GM10266 (cell line): ENCODE data around the gene NAAA.

Source experiments
- DNase-seq: peaks from one replicate; pipeline ENCODE4 v3.0.0; 2012; ENCODE audit errors: extremely low spot score
- TF ChIP-seq, protein P1 (sequence below): IDR thresholded peaks from 2 replicates; pipeline ENCODE4 v1.5.1; 2012; ENCODE audit warnings: mild to moderate bottlenecking, low read depth; ENCODE audit not compliant: control insufficient read depth, insufficient read depth; ENCODE audit errors: missing control alignments

The NAAA gene

DNA sequence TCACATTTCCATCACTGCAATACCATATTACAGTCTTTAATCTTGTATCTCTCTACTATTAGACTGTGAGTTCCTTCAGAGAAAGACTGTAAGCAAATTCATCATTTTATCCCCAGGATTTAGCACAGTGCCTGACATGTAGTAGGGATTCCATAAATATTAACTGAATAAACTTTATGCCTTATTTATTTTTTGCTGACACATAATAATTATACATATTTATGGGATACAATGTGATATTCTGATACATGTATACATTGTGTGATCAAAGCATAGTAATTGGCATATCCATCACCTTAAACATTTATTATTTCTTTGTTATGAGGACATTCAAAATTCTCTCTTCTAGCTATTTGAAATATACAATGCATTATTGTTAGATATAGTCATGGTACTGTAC lies 42.3 kb downstream of the NAAA start:
- TF ChIP-seq, protein P1, sequence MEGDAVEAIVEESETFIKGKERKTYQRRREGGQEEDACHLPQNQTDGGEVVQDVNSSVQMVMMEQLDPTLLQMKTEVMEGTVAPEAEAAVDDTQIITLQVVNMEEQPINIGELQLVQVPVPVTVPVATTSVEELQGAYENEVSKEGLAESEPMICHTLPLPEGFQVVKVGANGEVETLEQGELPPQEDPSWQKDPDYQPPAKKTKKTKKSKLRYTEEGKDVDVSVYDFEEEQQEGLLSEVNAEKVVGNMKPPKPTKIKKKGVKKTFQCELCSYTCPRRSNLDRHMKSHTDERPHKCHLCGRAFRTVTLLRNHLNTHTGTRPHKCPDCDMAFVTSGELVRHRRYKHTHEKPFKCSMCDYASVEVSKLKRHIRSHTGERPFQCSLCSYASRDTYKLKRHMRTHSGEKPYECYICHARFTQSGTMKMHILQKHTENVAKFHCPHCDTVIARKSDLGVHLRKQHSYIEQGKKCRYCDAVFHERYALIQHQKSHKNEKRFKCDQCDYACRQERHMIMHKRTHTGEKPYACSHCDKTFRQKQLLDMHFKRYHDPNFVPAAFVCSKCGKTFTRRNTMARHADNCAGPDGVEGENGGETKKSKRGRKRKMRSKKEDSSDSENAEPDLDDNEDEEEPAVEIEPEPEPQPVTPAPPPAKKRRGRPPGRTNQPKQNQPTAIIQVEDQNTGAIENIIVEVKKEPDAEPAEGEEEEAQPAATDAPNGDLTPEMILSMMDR, result no peak
- no peak for DNase-seq

DNA sequence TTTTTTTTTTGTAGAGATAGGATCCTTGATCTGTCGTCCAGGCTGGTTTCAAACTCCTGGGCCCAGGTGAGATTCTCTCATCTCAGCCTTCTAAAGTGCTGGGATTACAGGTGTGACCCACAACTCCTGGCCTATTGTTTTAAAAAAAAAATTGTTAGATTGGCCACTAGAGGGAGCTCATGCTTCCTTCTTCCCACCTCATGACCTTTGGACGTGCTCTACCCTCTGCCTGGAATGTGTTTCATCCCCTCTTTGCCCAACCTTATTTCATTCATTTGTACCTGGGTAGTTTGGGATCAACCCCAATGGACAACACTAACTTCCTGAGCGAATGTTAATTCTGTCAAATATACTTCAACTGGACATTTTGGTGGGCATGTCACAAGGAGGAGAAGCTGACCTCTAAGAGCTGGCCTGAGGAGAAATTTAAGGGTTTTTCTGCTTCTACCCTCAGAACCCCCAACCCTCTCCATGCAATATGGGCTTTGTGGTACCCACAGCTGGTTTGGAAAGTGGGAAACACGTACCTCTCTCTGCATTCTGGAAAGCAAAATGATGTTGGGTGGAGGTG lies 45.0 kb downstream of the NAAA start:
- TF ChIP-seq, protein P1, result peak; percentile 63
- DNase-seq, result peak; percentile 56

DNA sequence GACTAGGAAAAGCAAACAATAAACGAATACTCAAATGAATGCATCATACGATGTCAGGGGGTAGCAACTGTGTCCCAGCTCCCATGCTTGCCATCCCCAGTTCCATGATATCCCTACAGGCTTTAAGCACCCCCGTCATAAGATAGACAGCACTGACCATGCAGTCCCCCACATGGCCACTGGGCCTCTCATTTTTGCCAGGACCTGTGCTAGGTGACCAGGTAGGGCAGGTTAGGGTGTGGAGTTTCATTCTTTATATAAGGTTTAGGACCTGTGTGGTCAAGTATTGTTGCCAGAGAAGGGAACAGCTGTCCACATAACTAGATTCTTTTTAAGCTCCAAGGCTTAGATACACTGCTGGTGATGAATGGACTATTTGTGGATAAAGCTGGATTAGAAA lies 48.3 kb downstream of the NAAA start:
- TF ChIP-seq, protein P1, result no peak

DNA sequence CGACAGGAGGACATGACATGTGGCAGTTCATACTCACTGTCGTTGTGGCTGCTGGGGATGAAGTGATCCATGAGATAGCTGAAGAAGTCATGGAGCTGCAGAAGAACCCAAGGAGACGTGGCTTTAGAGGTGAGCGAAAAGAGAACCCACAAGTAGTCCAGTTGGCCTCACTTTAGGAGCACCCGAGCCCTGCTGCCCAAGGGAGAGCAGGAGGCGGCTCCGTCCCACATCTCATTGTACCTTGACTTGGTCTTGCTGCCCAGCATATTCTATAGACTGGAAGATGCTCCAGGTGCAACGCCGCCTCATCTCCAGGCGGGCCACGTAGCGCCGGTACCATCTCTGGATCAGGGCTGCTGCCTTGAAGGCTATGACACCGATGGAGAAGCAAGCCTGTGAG lies 49.2 kb downstream of the NAAA start:
- TF ChIP-seq, protein P1, result no peak
- no peak for DNase-seq

More for the DNA sequence above, 48.3 kb downstream of the NAAA start:
- DNase-seq, result no peak

DNA sequence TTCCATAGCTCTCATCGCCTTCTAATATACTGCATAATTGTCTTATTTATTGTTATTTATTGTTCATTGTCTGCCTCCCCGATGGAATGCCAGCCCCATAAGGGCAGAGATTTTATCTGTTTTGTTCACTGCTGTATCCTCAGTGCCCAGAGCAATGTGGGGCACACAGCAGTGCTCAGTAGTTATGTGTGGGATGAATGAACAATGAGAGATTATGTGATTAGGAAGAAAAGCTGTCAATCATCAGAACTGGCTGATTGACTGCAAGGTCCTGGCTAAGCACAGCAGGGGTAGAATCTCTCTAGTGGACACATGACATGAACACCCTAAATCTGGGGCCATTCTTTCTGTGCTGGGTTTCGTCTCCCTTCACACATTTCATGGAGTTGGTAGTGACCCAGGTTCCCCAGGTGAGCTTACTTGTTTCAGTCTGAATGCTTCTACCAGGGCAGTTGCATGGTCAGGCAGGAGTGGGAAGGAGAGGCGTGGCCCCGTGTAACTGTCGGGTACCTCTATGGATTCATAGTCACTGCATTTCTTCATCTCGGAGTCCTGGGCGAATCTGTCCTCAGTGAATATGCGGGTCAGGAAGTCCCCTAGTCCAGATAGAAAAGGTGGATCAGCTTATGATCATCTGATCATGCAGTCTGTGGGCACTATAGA lies 51.1 kb downstream of the NAAA start:
- no peak for DNase-seq

DNA sequence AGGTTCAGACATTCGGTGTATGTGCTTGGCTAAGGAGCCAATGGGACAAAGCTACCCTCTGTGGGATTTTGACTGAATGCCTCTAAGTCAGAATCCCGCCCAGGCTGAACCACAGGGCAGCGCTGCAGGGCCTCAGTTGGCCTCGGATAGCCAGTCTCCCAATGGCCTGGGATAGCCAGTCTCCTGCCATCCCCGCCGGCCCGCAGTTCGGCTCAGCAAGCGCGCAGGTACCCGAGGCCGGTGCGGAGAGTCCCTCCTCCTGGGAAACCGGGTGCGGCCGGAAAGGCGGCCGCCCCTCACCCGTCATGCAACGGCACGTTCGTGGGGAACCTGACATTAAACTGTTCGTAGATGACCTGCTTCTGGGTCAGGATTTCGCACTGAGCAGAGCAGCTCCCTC lies 54.7 kb downstream of the NAAA start:
- TF ChIP-seq, protein P1, result no peak
- no peak for DNase-seq

More for the DNA sequence above, 51.1 kb downstream of the NAAA start:
- TF ChIP-seq, protein P1, result no peak

DNA sequence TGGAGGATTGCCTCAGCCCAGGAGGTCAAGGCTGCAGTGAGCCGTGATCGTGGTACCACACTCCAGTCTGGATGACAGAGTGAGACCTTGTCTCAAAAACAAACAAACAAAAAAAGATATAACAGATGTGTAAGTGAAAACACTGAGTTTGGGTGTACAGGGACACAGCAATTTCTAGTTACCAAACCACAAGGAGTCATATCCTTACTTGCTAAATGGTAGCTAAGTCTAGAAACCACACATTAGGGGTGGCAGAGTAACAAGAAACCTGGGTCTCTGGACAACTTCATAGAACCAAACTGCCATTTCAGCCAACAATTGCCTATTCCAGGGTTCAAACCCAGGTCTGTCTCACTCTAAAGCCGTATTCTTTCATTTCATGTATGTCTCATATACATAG lies 59.3 kb downstream of the NAAA start:
- TF ChIP-seq, protein P1, result no peak

More for the DNA sequence above, 59.3 kb downstream of the NAAA start:
- DNase-seq, result no peak
